ENCODE measurements around the gene ZNF385A.
A peak's percentile ranks its signal among the peaks of the same experiment; 100 is the strongest.

Gene ZNF385A

GRCh38 chr12:54384591-54385041 lies at the start of gene ZNF385A:
ZNF385A (minus strand) TSS chr12:54384733; CDS start chr12:54384514, 219 bp downstream.
- no peak for DNase-seq (ENCODE audit: low read depth in 2 of 2)

- no peak for DNase-seq (ENCODE audit: low read depth in 2 of 2)
These were observed 48.3 kb upstream of the ZNF385A start for GRCh38 chr12:54432815-54433164.

- DNase-seq (ENCODE audit: low read depth in 2 of 2) = peak in 1 of 2 donors; percentile 43
These were observed 47.6 kb upstream of the ZNF385A start for GRCh38 chr12:54431911-54432814.

- no peak for DNase-seq (ENCODE audit: low read depth in 2 of 2)
These were observed 46.0 kb upstream of the ZNF385A start for GRCh38 chr12:54430471-54431069.

GRCh38 chr12:54429014-54429471 lies 44.5 kb upstream of the ZNF385A start:
- DNase-seq (ENCODE audit: low read depth in 2 of 2) = no peak

- DNase-seq (ENCODE audit: low read depth in 2 of 2) = no peak
These were observed 43.8 kb upstream of the ZNF385A start for GRCh38 chr12:54428050-54429013.

GRCh38 chr12:54427106-54427505 lies 42.6 kb upstream of the ZNF385A start:
- DNase-seq (ENCODE audit: low read depth in 2 of 2) = no peak

- DNase-seq (ENCODE audit: low read depth in 2 of 2) = no peak
These were observed 42.2 kb upstream of the ZNF385A start for GRCh38 chr12:54426690-54427089.

GRCh38 chr12:54425702-54426101 lies 41.2 kb upstream of the ZNF385A start:
- DNase-seq (ENCODE audit: low read depth in 2 of 2) = no peak

- no peak for DNase-seq (ENCODE audit: low read depth in 2 of 2)
These were observed 39.7 kb upstream of the ZNF385A start for GRCh38 chr12:54424224-54424623.

- DNase-seq (ENCODE audit: low read depth in 2 of 2) = no peak
These were observed 39.2 kb upstream of the ZNF385A start for GRCh38 chr12:54423816-54424150.

GRCh38 chr12:54421879-54422250 lies 37.3 kb upstream of the ZNF385A start:
- DNase-seq (ENCODE audit: low read depth in 2 of 2) = no peak

GRCh38 chr12:54421175-54421878 lies 36.8 kb upstream of the ZNF385A start:
- no peak for DNase-seq (ENCODE audit: low read depth in 2 of 2)

- no peak for DNase-seq (ENCODE audit: low read depth in 2 of 2)
These were observed 36.2 kb upstream of the ZNF385A start for GRCh38 chr12:54420766-54421144.

- peak in 1 of 2 donors; percentile 28 for DNase-seq (ENCODE audit: low read depth in 2 of 2)
These were observed 34.8 kb upstream of the ZNF385A start, which contains the start of gene ITGA5 for GRCh38 chr12:54419088-54419887. ITGA5 (minus strand) TSS chr12:54419266; CDS start chr12:54419198, 68 bp downstream.

GRCh38 chr12:54418441-54419087 lies 34.0 kb upstream of the ZNF385A start:
- no peak for DNase-seq (ENCODE audit: low read depth in 2 of 2)

GRCh38 chr12:54417712-54418440 lies 33.3 kb upstream of the ZNF385A start:
- DNase-seq (ENCODE audit: low read depth in 2 of 2) = no peak

GRCh38 chr12:54416687-54417603 lies 32.4 kb upstream of the ZNF385A start:
- DNase-seq (ENCODE audit: low read depth in 2 of 2) = no peak
